ENCODE results near the gene IFT22. TPM values are rescaled to one million over a fixed set of nuclear protein-coding genes. Genes with fewer than 3 reads are reported as not detected.

IFT22 gene
- total RNA-seq, 2 donors from 2014 or later = 39.0 to 44.0 TPM

GRCh38 chr7:101302641-101303101 lies 18.9 kb downstream of the IFT22 start:
- TF ChIP-seq CTCF (conservative IDR thresholded peaks at IDR 0.05) = no peak
- Histone ChIP-seq H3K4me1 (ENCODE audit: control insufficient read depth, insufficient read depth, low read length) (no peaks in the 10 kb centered on the region), H3K4me3 (ENCODE audit: low read length) (no peak overlapping the region), H3K27ac (ENCODE audit: low read depth, low read length) (no peak overlapping the region), H3K9ac (ENCODE audit: extremely low read depth, low read length, poor library complexity, severe bottlenecking) (no peak overlapping the region), H3K9me3 (ENCODE audit: control insufficient read depth, low read length) (peaks cover 10% of the 10 kb centered on the region), H3K36me3 (ENCODE audit: control insufficient read depth, insufficient read depth, low read length) (no peaks in the 10 kb centered on the region), H3K27me3 (ENCODE audit: control insufficient read depth, insufficient read depth, low read length, poor library complexity, severe bottlenecking) (peaks cover 51% of the 10 kb centered on the region)
- peak; percentile 91 for DNase-seq
- no peaks in the 10 kb centered on the region for H3K4me1 Mint-ChIP-seq
- H3K36me3 Mint-ChIP-seq (ENCODE audit: low read depth) = peaks cover 14% of the 10 kb centered on the region
- peak overlapping the region; percentile 61 for H3K27ac Mint-ChIP-seq
- H3K27me3 Mint-ChIP-seq (ENCODE audit: insufficient read depth) = peaks cover 30% of the 10 kb centered on the region
- peak overlapping the region; percentile 73 for H3K4me3 Mint-ChIP-seq
- no peaks in the 10 kb centered on the region for H3K9me3 Mint-ChIP-seq
- WGBS, 2 experiments (ENCODE audit: insufficient coverage in 1 of 2, insufficient read length in 1 of 2) = 55 to 64% methylated on average over 30 to 37 of the region's 37 CpGs

- Histone ChIP-seq H3K4me3 (ENCODE audit: low read length) (no peak overlapping the region), H3K27me3 (ENCODE audit: control insufficient read depth, insufficient read depth, low read length, poor library complexity, severe bottlenecking) (peaks cover 51% of the 10 kb centered on the region), H3K9me3 (ENCODE audit: control insufficient read depth, low read length) (peaks cover 10% of the 10 kb centered on the region), H3K4me1 (ENCODE audit: control insufficient read depth, insufficient read depth, low read length) (no peaks in the 10 kb centered on the region), H3K27ac (ENCODE audit: low read depth, low read length) (no peak overlapping the region), H3K36me3 (ENCODE audit: control insufficient read depth, insufficient read depth, low read length) (no peaks in the 10 kb centered on the region), H3K9ac (ENCODE audit: extremely low read depth, low read length, poor library complexity, severe bottlenecking) (no peak overlapping the region)
- no peak for TF ChIP-seq CTCF (conservative IDR thresholded peaks at IDR 0.05)
- Mint-ChIP-seq H3K9me3 (no peaks in the 10 kb centered on the region), H3K4me1 (no peaks in the 10 kb centered on the region), H3K36me3 (ENCODE audit: low read depth) (peaks cover 8% of the 10 kb centered on the region), H3K27ac (no peak overlapping the region), H3K27me3 (ENCODE audit: insufficient read depth) (peaks cover 30% of the 10 kb centered on the region), H3K4me3 (peak overlapping the region; percentile 67)
- no peak for DNase-seq
- 55 to 78% methylated on average over 8 to 16 of the region's 16 CpGs for WGBS, 2 experiments (ENCODE audit: insufficient coverage in 1 of 2, insufficient read length in 1 of 2)
Observed at GRCh38 chr7:101300465-101301376, 20.9 kb downstream of the IFT22 start.

- no peak overlapping the region for H3K27ac ChIP-seq (ENCODE audit: low read depth, low read length)
- no peak overlapping the region for H3K9ac ChIP-seq (ENCODE audit: extremely low read depth, low read length, poor library complexity, severe bottlenecking)
- peaks cover 51% of the 10 kb centered on the region for H3K27me3 ChIP-seq (ENCODE audit: control insufficient read depth, insufficient read depth, low read length, poor library complexity, severe bottlenecking)
- no peaks in the 10 kb centered on the region for H3K9me3 Mint-ChIP-seq
- no peaks in the 10 kb centered on the region for H3K4me1 ChIP-seq (ENCODE audit: control insufficient read depth, insufficient read depth, low read length)
- WGBS, 2 experiments (ENCODE audit: insufficient coverage in 1 of 2, insufficient read length in 1 of 2) = 5 to 7% methylated on average over 28 to 72 of the region's 72 CpGs
- peaks cover 30% of the 10 kb centered on the region for H3K27me3 Mint-ChIP-seq (ENCODE audit: insufficient read depth)
- peaks cover 8% of the 10 kb centered on the region for H3K36me3 Mint-ChIP-seq (ENCODE audit: low read depth)
- H3K9me3 ChIP-seq (ENCODE audit: control insufficient read depth, low read length) = peaks cover 10% of the 10 kb centered on the region
- peak overlapping the region; percentile 74 for H3K27ac Mint-ChIP-seq
- DNase-seq = peak; percentile 88
- H3K36me3 ChIP-seq (ENCODE audit: control insufficient read depth, insufficient read depth, low read length) = no peaks in the 10 kb centered on the region
- peak; percentile 66 for TF ChIP-seq CTCF (conservative IDR thresholded peaks at IDR 0.05)
- H3K4me3 ChIP-seq (ENCODE audit: low read length) = peak overlapping the region; percentile 23
- no peaks in the 10 kb centered on the region for H3K4me1 Mint-ChIP-seq
- H3K4me3 Mint-ChIP-seq = peak overlapping the region; percentile 67
Observed at GRCh38 chr7:101299511-101300464, 21.8 kb downstream of the IFT22 start.
